GM18858 (cell line): ENCODE measurements around the gene VASN.

Experiments
- ATAC-seq: cut with Tn5 transposase; IDR thresholded peaks from one replicate; pipeline ENCODE4 v1.9.1; 2021; ENCODE audit not compliant: unreplicated experiment

VASN gene

DNA sequence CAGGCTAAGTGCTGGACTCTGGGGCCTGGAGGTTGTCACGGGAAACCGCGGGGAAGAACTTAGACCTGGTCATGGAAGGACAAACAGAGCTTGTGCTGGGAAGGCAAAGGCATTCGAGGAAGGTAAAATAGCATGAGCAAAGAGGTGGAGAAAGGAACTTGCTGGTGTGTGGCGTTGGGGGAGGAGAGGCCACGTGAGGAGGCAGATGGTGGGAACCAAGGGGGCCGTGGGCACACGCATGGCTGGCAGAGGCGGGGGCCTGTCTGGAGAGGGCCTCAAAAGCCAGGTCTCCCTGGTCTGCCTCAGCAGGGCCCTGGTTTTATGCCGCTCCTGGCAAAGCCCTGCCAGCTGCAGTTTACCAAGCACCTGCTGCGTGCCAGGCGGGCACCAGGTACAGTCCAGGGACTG, 29.4 kb downstream of the VASN start:
- no peak for ATAC-seq

GRCh38 chr16:4401510-4401909, 29.9 kb downstream of the VASN start:
- no peak for ATAC-seq

DNA sequence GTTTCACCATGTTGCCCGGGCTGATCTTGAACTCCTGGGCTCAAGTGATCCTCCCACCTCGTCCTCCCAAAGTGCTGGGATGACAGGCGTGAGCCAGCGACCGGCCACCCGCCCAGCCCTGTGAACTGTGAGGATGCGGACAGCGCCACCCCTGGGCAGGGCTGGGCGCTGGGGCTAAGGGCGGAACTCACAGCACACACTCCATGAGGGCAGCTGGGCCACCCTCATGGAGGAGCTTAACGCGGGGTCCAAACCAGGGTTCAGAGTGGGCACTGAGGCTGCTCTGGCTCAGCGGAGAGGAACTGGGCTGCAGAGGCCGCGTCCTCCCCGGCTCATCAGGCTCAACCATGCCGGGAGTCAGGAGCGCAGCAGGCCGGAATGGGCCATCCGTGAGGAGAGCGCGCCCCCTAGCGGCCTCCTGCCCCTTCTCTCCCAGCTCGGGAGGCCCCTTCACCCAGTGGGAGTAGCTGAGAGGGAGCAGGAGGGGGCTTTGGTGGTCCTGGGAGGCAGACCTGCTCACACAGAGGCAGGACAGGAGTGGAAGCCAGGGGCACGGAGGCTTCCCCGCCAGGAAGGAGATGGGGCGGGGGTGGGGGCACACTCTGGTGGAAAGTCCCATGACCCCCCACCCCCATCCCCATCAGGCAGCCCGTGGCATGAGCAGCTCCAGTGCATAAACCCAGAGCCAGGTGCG, 30.9 kb downstream of the VASN start:
- no peak for ATAC-seq

DNA sequence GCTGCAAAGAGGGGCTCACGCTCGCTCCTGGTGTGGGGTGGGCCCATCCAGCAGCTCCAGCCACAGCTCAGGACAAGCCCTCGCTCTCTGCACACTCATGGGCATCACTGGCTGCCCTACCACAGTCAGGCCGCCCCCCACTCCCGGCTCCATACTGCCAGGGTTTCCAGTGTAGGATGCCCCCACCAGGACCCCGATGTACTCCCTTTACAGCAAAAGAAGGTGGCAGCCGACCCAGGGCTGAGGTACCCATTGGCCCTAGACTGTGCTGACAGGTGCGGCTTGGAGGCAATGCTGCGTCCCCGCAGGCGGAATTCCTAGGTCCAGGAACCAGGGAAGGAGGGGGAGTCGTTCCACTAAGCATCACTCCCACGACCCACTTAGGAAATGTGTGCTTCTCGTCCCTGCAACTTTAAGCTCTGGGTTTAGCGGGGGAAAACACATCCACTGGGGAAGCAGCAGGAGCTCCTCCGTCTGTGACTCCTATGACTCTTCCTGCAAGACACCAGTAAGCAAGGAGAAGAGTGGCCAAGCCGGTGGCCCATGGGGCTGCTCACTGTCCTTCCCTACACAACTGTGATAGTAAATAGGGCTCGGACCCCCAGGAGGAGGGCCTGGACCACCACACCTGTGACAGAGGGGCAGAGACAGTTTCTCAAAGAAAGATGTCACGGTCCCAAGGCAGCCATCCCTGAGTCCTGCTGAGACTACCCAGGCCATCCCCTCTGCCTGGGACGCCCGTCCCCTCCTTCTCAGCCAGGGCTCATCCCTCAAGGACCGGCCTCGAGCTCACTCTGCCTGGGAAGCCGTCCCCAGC, 31.7 kb downstream of the VASN start:
- ATAC-seq, result no peak

GRCh38 chr16:4404247-4404966, 32.8 kb downstream of the VASN start:
- no peak for ATAC-seq

DNA sequence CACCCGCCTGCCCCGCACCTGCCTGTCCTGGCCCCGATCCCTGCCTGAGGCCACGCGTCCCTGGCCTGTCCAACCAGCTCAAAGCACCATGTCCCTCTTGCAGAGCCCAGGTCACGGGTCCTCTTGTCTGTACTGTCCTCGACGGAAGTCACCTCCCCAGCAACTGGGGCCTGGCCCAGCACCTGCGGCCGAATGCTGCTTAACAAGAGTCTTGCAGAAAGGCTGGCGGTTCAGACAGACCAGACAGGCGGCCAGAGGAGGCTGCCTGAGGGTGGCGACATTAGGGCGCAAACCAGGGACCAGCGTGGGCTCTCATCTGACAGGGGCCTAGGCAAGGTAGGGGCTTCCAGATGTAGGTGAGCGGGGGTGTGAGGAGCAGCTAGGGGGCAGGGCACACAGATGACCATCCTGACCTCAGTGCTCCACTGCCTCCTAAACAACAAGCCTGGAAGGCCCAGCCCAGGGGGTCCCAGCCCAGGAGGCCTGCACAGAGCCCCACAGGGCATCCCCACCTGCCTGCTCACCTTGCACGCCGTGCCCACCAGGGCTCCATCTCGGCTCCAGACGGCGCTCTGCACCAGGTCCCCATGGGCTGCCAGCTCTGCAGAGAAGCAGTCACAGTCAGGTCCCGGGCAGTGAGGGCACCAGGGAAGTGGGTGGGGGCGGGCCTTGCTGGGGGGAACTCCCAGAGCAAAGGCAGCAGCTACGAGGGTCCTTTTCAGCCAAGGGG, 33.5 kb downstream of the VASN start:
- ATAC-seq, result no peak

DNA sequence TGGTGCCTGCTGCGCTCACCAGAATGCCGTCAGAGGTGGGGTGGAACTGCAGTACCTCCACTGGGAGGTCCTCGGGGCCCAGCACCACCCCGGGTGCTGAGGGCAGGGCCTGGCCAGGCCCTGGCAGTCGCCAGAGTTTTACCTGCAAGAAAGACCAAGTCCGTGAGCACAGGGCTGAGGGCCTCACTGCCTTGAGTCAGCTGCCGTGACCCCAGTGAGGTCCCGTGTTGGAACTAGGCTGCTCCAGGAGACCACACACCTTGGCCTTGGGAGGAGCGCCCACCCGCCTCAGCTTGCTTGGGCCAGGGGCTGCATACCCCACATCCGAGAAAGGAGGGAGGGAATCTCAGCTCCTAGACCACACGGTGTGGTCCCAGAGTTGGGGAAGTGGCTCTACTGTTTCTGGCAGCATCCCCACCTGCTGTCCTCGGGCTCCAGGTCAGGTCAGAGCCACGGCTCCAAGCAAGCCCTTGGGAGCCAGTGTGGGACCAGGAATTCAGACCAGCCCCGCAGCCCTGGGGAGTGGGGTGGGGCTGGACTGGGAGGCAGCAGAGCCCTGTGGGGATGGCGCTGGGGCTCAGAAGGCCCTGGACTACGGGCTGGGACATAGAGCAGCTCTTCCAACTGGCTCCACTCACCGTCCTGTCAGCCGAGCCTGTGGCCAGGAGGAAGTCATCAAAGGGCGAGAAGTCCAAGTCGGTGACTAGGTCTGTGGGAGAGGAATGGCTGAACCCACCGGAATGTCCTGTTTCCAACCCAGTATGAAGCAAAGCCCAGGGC, 36.1 kb downstream of the VASN start:
- no peak for ATAC-seq

DNA sequence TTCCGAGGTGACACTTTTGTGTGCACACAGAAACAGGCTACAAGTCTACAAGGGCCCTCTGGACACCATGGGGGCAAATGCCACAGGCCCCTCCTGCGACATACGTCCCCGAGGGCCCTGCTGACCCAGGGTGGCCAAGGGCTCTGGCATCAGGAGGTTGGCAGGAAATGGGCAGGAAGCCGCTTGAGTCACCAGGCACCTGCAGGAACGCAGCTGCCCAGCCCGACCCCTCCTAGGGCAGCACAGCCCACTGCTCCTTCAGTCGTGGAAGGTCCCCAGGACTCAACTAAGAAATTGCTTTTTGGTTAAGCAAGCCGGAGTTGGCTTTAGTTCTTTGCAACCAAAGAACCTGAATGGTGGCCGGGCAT, 36.7 kb downstream of the VASN start:
- no peak for ATAC-seq

DNA sequence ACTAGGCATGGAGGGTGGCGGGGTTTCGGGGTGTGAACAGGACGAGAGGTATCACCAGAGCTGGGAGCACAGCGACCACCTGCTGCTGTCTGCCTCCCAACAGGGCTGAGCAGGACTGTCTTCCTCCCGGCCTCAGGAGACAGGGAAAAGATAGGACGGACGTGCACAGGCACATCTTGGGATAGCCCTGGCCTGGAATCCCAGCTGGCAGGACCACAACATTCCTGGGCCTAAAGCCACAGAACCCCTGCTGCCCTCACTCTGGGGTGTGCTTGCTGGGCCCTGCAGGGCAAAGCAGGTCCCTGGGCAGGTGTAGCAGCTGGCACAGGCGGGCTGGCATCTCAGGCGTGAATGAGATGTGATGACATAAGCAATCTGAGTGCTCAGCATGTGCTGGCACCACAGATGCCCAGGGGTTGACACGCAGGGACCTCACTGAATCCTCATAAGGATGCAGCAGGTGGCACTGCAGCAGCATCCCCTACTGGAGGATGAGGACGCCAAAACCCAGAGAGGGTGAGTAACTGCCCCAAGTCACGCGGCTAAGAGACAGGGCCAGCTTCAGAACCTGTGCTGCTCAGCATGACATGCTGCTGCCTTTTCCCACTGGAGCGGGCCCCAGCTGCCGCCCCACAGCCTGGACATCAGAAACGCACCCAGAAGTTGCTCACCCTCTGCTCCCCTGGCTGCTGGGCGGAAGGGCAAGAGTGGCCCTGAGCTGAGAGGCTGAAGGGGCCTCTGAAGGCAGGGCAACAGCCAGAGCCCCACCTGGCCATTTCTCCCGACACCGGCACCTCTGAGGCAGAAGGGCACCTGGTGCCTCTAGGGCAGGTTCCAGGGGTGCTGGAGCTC, 37.7 kb downstream of the VASN start:
- no peak for ATAC-seq

DNA sequence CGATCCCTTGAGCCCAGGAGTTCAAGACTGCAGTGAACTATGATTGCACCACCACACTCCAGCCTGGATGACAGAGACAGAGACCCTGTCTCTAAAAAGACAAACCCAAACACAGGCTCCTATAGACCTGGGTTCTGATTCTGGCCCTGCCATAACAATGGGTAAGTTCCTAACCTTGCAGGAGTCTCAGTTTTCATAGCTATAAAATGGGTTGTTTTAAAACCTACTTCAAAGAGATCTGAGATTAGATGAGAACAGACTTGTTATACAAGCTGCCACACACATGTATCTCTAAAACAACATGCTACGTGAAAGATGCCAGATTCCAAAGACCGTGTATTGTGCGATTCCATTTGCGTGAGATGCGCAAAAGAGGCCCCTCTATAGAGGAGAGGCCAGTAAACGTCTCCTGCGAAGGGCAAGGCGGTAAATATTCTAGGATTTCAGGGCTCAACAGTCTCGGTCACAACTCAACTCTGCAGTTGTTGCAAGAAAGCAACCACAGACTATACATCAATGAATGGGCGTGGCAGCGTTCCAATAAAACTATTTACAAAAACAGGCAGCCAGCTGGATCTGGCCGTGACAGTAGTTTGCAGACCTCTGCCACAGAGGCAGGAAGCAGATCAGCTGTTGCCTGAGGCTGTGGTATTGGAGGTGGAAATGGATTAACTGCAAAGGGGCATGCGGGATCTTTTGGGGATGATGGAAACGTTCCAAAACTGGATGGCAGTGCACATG, 38.9 kb downstream of the VASN start:
- ATAC-seq, result no peak

- ATAC-seq, result no peak
These were observed 40.0 kb downstream of the VASN start for GRCh38 chr16:4411684-4412083.

DNA sequence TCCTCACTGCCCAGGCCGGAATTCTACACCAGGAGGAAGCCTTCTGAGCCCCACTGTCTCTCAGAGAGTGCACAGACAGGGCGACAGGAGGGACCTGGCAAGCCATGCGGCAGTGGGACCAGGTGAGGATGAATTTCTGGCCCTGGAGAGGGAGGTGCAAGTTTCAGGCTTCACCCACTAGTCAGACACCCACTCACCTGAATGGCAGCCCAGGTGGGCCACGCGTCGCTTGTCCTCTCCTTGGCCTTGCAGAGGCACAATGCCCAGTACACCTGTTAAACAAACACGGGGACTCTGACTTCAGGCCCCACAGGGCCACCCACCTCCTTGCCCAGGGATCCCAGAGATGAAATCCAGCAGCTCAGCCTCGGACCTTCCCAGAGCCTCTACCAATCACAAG, 40.5 kb downstream of the VASN start:
- ATAC-seq, result no peak

- ATAC-seq, result no peak
These were observed 41.2 kb downstream of the VASN start for GRCh38 chr16:4412854-4413253.

- peak; percentile 63 for ATAC-seq
These were observed 42.7 kb downstream of the VASN start for GRCh38 chr16:4414187-4414917.

- peak; percentile 1 for ATAC-seq
These were observed 44.0 kb downstream of the VASN start for GRCh38 chr16:4415538-4416199.

GRCh38 chr16:4416200-4417032, 44.8 kb downstream of the VASN start, which contains the start of gene CORO7:
Gene CORO7, minus strand, starts transcription at chr16:4416596. Its CDS starts 78 bp downstream, at chr16:4416518.
- ATAC-seq, result peak; percentile 36
